Tibial nerve (tissue), 3 donors: ENCODE measurements around the gene CAPN8.

Experiments used
- POLR2A ChIP-seq, 2 donors: fragments of 450-650 bp; IDR thresholded peaks; one replicate each; pipeline ENCODE4 v1.6.1; 2017; ENCODE audit warnings: antibody characterized with exemption in 2 of 2, mild to moderate bottlenecking in 2 of 2, moderate library complexity in 2 of 2
- TF ChIP-seq, protein P1 (sequence below), 5 experiments: fragments of 200-600 bp in 3 of 5; fragments of 450-650 bp in 2 of 5; sonication (generic) in 3 of 5; IDR thresholded peaks; one replicate each; pipeline ENCODE4 v1.5.1; 2016 to 2019; ENCODE audit warnings: antibody characterized with exemption in 5 of 5, mild to moderate bottlenecking in 3 of 5, moderate library complexity in 2 of 5

DNA sequence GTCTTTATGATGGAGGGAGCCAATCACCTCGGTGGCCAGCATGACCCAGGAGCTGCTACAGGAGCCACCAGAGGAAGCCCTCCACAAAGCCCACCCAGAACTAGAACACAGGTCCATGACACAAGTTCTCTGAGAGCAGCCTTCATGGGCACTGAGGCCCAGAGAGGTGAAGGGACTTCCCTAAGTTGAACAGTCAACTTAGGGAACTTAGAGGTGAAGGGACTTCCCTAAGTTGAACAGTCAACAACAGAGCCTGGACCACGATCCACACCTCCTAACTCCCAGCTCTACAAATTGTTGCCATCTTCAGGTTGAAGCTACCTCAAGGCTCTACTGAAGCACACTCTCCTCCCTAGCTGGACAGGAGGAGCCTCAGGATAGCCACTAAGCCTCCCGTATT lies 139.5 kb downstream of the CAPN8 start:
- TF ChIP-seq, protein P1, sequence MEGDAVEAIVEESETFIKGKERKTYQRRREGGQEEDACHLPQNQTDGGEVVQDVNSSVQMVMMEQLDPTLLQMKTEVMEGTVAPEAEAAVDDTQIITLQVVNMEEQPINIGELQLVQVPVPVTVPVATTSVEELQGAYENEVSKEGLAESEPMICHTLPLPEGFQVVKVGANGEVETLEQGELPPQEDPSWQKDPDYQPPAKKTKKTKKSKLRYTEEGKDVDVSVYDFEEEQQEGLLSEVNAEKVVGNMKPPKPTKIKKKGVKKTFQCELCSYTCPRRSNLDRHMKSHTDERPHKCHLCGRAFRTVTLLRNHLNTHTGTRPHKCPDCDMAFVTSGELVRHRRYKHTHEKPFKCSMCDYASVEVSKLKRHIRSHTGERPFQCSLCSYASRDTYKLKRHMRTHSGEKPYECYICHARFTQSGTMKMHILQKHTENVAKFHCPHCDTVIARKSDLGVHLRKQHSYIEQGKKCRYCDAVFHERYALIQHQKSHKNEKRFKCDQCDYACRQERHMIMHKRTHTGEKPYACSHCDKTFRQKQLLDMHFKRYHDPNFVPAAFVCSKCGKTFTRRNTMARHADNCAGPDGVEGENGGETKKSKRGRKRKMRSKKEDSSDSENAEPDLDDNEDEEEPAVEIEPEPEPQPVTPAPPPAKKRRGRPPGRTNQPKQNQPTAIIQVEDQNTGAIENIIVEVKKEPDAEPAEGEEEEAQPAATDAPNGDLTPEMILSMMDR (IDR thresholded peaks at IDR 0.05), result no peak
- TF ChIP-seq POLR2A (IDR thresholded peaks at IDR 0.05), result no peak
